ENCODE measurements around the gene MYBPC2.
"Not testable (repeated sequence)": the region's sequence is repeated elsewhere in the genome, so short reads cannot be mapped to it uniquely, and the experiment has no call there.

MYBPC2 gene

GRCh38 chr19:50433201-50434180, 799 bp downstream of the MYBPC2 start:
- TF ChIP-seq CTCF (IDR thresholded peaks at IDR 0.05; ENCODE audit: extremely low read depth, missing control alignments), result no peak
- DNase-seq (ENCODE audit: low spot score), result no peak

DNA sequence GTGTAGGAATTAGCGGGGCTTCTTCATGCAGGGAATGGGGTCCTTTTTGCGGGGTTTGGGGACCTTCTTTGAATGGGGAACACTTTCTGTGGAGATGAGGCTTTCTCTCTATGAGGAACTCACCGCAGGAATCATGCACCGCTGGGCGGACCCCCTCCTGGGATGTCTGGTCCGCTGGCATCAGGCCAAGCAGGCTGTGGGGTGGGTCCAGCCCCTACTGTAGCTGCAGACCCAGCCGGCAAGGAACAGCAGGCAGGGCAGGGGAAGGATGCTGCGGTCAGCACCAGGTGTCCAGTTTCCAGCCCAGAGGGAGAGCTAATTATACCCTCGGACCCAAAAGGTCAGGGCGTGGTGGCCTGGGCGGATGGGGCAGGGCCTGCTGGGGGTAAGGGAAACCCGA, 1.8 kb downstream of the MYBPC2 start:
- no peak for DNase-seq (ENCODE audit: low spot score)
- TF ChIP-seq CTCF (IDR thresholded peaks at IDR 0.05; ENCODE audit: extremely low read depth, missing control alignments), result no peak

GRCh38 chr19:50435221-50435620, 2.5 kb downstream of the MYBPC2 start:
- DNase-seq (ENCODE audit: low spot score), result no peak
- no peak for TF ChIP-seq CTCF (IDR thresholded peaks at IDR 0.05; ENCODE audit: extremely low read depth, missing control alignments)

DNA sequence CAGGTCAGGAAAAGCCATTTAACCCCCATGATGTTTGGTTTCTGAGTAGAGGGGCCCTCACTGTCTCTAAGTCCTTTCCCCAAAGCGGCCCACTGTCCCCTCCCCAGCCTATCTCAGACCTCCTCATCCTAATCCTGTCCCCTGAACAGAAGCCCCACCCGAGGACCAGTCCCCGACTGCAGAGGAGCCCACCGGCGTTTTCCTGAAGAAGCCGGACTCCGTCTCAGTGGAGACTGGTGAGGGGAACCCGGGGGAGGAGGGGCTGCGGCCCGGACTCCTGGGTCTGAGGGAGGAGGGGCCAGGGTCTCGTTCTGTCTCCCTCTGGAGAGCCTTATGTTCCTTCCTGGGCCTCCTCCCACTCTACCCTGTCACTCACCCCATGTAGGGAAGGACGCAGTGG, 2.9 kb downstream of the MYBPC2 start:
- no peak for DNase-seq (ENCODE audit: low spot score)
- no peak for TF ChIP-seq CTCF (IDR thresholded peaks at IDR 0.05; ENCODE audit: extremely low read depth, missing control alignments)

- no peak for TF ChIP-seq CTCF (IDR thresholded peaks at IDR 0.05; ENCODE audit: extremely low read depth, missing control alignments)
- no peak for DNase-seq (ENCODE audit: low spot score)
Observed at GRCh38 chr19:50437862-50438449, 5.3 kb downstream of the MYBPC2 start.

DNA sequence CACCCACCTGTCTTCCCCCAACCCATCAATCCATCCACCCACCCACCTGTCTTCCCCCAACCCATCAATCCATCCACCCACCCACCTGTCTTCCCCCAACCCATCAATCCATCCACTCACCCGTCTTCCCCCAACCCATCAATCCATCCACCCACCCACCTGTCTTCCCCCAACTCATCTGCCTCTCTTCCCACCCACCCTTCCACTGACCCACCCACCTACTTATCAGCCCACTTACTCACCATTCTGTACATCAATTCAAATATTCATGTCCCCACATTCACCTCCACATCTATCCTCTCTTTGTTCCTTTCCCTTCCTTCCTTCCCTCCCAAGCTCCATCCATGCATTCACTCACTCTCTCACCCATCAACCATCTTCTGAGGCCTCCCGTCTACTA, 6.4 kb downstream of the MYBPC2 start:
- DNase-seq (ENCODE audit: low spot score), result not testable (repeated sequence)

DNA sequence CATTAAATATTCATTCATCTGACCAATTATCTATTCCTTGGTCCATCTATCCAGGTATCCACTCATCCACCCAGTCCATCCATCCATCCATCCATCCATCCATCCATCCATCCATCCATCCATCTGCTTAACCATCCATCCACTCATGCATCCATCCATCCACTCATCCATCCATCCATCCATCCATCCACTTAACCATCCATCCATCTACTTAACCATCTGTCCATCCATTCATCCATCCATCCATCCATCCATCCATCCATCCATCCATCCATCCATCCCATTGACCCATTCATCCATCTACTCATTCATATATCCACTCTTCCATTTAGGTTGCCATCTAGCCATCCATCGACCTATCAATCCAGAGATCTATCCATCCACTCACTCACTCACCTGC, 11.4 kb downstream of the MYBPC2 start:
- DNase-seq (ENCODE audit: low spot score), result no peak
- no peak for TF ChIP-seq CTCF (IDR thresholded peaks at IDR 0.05; ENCODE audit: extremely low read depth, missing control alignments)
